Measurements from ENCODE around the gene RAPGEF1. TPM values are rescaled to one million over a fixed set of nuclear protein-coding genes. Genes with fewer than 3 reads are reported as not detected.

Gene RAPGEF1
- polyA plus RNA-seq, 2 of the 4 experiments (the other 2 are of a cell fraction) = 21.6 to 27.7 TPM

GRCh38 chr9:131618071-131618479 is 121.8 kb downstream of the RAPGEF1 start:
- Histone ChIP-seq H3K4me3 (no peak overlapping the region), H3K4me1 (no peaks in the 10 kb centered on the region), H3K4me2 (no peak overlapping the region), H3K27ac (no peak overlapping the region), H3K9me3 (no peaks in the 10 kb centered on the region)
- WGBS (ENCODE audit: missing lambda C conversion rate) = 81% methylated on average over 2 of the region's 2 CpGs
- no peak for DNase-seq (ENCODE audit: low read depth in 1 of 2, low spot score in 1 of 2)
- ChIA-PET POLR2A (no interaction called here), CTCF (interaction anchor here (1.0 kb wide), 1 partner anchor 20 kb away, joined by 3 read pairs; no protein-coding TSS in a partner anchor)
- FAIRE-seq = no peak
- no peak for ATAC-seq
- TF ChIP-seq ZFP36 (IDR thresholded peaks at IDR 0.05; ENCODE audit: borderline replicate concordance, partially characterized antibody) = no peak
- TF ChIP-seq ZSCAN20 (CRISPR knock-in tag; IDR thresholded peaks at IDR 0.05) = no peak
- no peak for TF ChIP-seq ESRRA (IDR thresholded peaks at IDR 0.05; ENCODE audit: borderline replicate concordance, low read length)
- TF ChIP-seq BCL3 (IDR thresholded peaks at IDR 0.05) = no peak
- no peak for TF ChIP-seq RARB (CRISPR knock-in tag; IDR thresholded peaks at IDR 0.05)
- no peak for TF ChIP-seq PHF8 (IDR thresholded peaks at IDR 0.05; ENCODE audit: borderline replicate concordance, low read depth)
- TF ChIP-seq EHF (CRISPR knock-in tag; IDR thresholded peaks at IDR 0.05) = no peak
- no peak for TF ChIP-seq GATA3 (IDR thresholded peaks at IDR 0.05; ENCODE audit: borderline replicate concordance)
- no peak for TF ChIP-seq FOSB (CRISPR knock-in tag; IDR thresholded peaks at IDR 0.05)
- TF ChIP-seq ATOH8 (CRISPR knock-in tag; IDR thresholded peaks at IDR 0.05; ENCODE audit: low read depth) = no peak
- no peak for TF ChIP-seq CEBPB (IDR thresholded peaks at IDR 0.05)
- no peak for TF ChIP-seq ZC3H11A (IDR thresholded peaks at IDR 0.05)

- no peak overlapping the region for H3K4me2 ChIP-seq
- H3K4me1 ChIP-seq = no peaks in the 10 kb centered on the region
- no peak for ATAC-seq
- POLR2A ChIA-PET = no interaction called here
- FAIRE-seq = no peak
- no peak overlapping the region for H3K4me3 ChIP-seq
- TF ChIP-seq KDM5A (IDR thresholded peaks at IDR 0.05) = no peak
- TF ChIP-seq MAX (IDR thresholded peaks at IDR 0.05) = no peak
- CTCF ChIA-PET = interaction anchor here (0.8 to 1.8 kb wide), 3 partner anchors 18 to 26 kb away, joined by 3 to 8 read pairs (median 3); no protein-coding TSS in a partner anchor
- H3K9me3 ChIP-seq = no peaks in the 10 kb centered on the region
- H3K27ac ChIP-seq = no peak overlapping the region
- WGBS (ENCODE audit: missing lambda C conversion rate) = 96% methylated on average over 5 of the region's 5 CpGs
- DNase-seq (ENCODE audit: low read depth in 1 of 2, low spot score in 1 of 2) = no peak
These were observed 122.3 kb downstream of the RAPGEF1 start for GRCh38 chr9:131617611-131618010.

- no peaks in the 10 kb centered on the region for H3K9me3 ChIP-seq
- FAIRE-seq (no peak), ATAC-seq (no peak), DNase-seq (ENCODE audit: low read depth in 1 of 2, low spot score in 1 of 2) (no peak)
- TF ChIP-seq CEBPB (IDR thresholded peaks at IDR 0.05) = 0 out of 4 replicates have a peak, but pooled peaks of 1 of the 2 experiments have one; percentile 15
- no peak for TF ChIP-seq MYC (IDR thresholded peaks at IDR 0.05; ENCODE audit: borderline replicate concordance, low read length)
- ChIA-PET POLR2A (no interaction called here), CTCF (interaction anchor here (0.8 to 1.8 kb wide), 3 partner anchors 18 to 25 kb away, joined by 3 to 8 read pairs (median 3); no protein-coding TSS in a partner anchor)
- H3K4me2 ChIP-seq = no peak overlapping the region
- no peak overlapping the region for H3K4me3 ChIP-seq
- no peaks in the 10 kb centered on the region for H3K4me1 ChIP-seq
- H3K27ac ChIP-seq = no peak overlapping the region
- 92% methylated on average over 10 of the region's 10 CpGs for WGBS (ENCODE audit: missing lambda C conversion rate)
These were observed 122.8 kb downstream of the RAPGEF1 start for GRCh38 chr9:131616983-131617604.

GRCh38 chr9:131614340-131614915 is 125.4 kb downstream of the RAPGEF1 start:
- H3K4me3 ChIP-seq = no peak overlapping the region
- H3K9me3 ChIP-seq = no peaks in the 10 kb centered on the region
- H3K4me1 ChIP-seq = peaks cover 4% of the 10 kb centered on the region
- no peak overlapping the region for H3K4me2 ChIP-seq
- DNase-seq (ENCODE audit: low read depth in 1 of 2, low spot score in 1 of 2) (no peak), FAIRE-seq (no peak), ATAC-seq (no peak)
- ChIA-PET POLR2A (no interaction called here), CTCF (interaction anchor here (1.2 to 27.5 kb wide), 4 partner anchors 10 to 129 kb away, joined by 4 to 737 read pairs (median 14); partner anchors contain the start of gene RAPGEF1)
- 88% methylated on average over 8 of the region's 8 CpGs for WGBS (ENCODE audit: missing lambda C conversion rate)
- H3K27ac ChIP-seq = no peak overlapping the region
- no peak for TF ChIP-seq CTCF (IDR thresholded peaks at IDR 0.05)
- no peak for TF ChIP-seq TFCP2L1 (CRISPR knock-in tag; IDR thresholded peaks at IDR 0.05)
- TF ChIP-seq CBX2 (IDR thresholded peaks at IDR 0.05; ENCODE audit: borderline replicate concordance, low read depth) = no peak
- TF ChIP-seq CHD4 (IDR thresholded peaks at IDR 0.05; ENCODE audit: borderline replicate concordance) = no peak
- no peak for TF ChIP-seq HDAC2 (IDR thresholded peaks at IDR 0.05)
- TF ChIP-seq JUN (IDR thresholded peaks at IDR 0.05) = no peak
- TF ChIP-seq ZNF302 (CRISPR knock-in tag; IDR thresholded peaks at IDR 0.05) = no peak
- TF ChIP-seq EP300 (IDR thresholded peaks at IDR 0.05) = no peak
- no peak for TF ChIP-seq NR3C1 (IDR thresholded peaks at IDR 0.05)
- no peak for TF ChIP-seq FOSB (CRISPR knock-in tag; IDR thresholded peaks at IDR 0.05)
- no peak for TF ChIP-seq JUNB (IDR thresholded peaks at IDR 0.05)
